OCI-LY3 (cell line): ENCODE measurements around the gene TFAP2A.

Experiments used
- H2AFZ ChIP-seq: fragments of 200-600, 300-600 bp; shearing (Covaris generic); 2 replicates; pipeline ENCODE4 v1.6.0; 2014; ENCODE audit warnings: antibody characterized with exemption, low read depth, low read length
- H3K27ac ChIP-seq: fragments of 200-600, 300-600 bp; sonication (generic); 2 replicates; pipeline ENCODE4 v1.5.1; 2014; ENCODE audit warnings: mild to moderate bottlenecking, low read length, moderate library complexity, mixed read lengths
- H3K27me3 ChIP-seq: fragments of 200-600, 300-600 bp; sonication (generic); 2 replicates; pipeline ENCODE4 v1.6.1; 2014; ENCODE audit warnings: low read depth, low read length, mixed read lengths
- H3K36me3 ChIP-seq: fragments of 200-600, 300-600 bp; sonication (generic); replicated peaks from 2 replicates; pipeline ENCODE3; 2014; ENCODE audit warnings: low read depth, low read length, mixed read lengths
- H3K4me1 ChIP-seq: fragments of 300-600, 200-600 bp; sonication (generic); 2 replicates; pipeline ENCODE4 v1.6.1; 2014; ENCODE audit warnings: low read length, mixed read lengths
- H3K4me2 ChIP-seq: fragments of 200-600, 300-600 bp; sonication (generic); 2 replicates; pipeline ENCODE4 v1.6.1; 2014; ENCODE audit warnings: low read length, mixed read lengths
- H3K4me3 ChIP-seq: fragments of 300-600, 200-600 bp; sonication (generic); 2 replicates; pipeline ENCODE4 v1.5.1; 2014; ENCODE audit warnings: antibody characterized with exemption, mild to moderate bottlenecking, low read length, moderate library complexity
- H3K79me2 ChIP-seq: fragments of 300-600, 200-600 bp; shearing (Covaris generic); 2 replicates; pipeline ENCODE4 v1.6.1; 2014; ENCODE audit warnings: mild to moderate bottlenecking, low read length, mixed read lengths
- H3K9ac ChIP-seq: fragments of 300-600, 200-600 bp; shearing (Covaris generic); 2 replicates; pipeline ENCODE4 v1.6.0; 2014; ENCODE audit warnings: mild to moderate bottlenecking, low read length, moderate library complexity
- H3K9me3 ChIP-seq: fragments of 200-600, 300-600 bp; shearing (Covaris generic); 2 replicates; pipeline ENCODE4 v1.6.1; 2014; ENCODE audit warnings: low read length, mixed read lengths; ENCODE audit not compliant: insufficient read depth
- H4K20me1 ChIP-seq: fragments of 200-600, 300-600 bp; sonication (generic); 2 replicates; pipeline ENCODE4 v1.6.1; 2016; ENCODE audit warnings: low read length, mixed read lengths; ENCODE audit not compliant: insufficient read depth
- CTCF ChIP-seq: fragments of 200-600, 300-600 bp; sonication (generic); IDR thresholded peaks from 2 replicates; pipeline ENCODE4 v1.5.1; 2014; ENCODE audit warnings: antibody characterized with exemption, low read length, low read depth
- EZH2phosphoT487 ChIP-seq: fragments of 200-600 bp; shearing (Covaris generic); IDR thresholded peaks from 2 replicates; pipeline ENCODE4 v1.6.1; 2018; ENCODE audit warnings: antibody characterized with exemption, mixed run types, low read depth

Gene TFAP2A

GRCh38 chr6:10389739-10390494, 25.0 kb downstream of the TFAP2A start:
- Histone ChIP-seq H3K27ac (no peak overlapping the region), H3K4me1 (no peaks in the 10 kb centered on the region), H4K20me1 (no peaks in the 10 kb centered on the region), H3K36me3 (no peaks in the 10 kb centered on the region), H3K27me3 (peaks cover 6% of the 10 kb centered on the region; the same call in 1 of the 2 replicates), H3K9ac (no peak overlapping the region), H2AFZ (no peak overlapping the region), H3K79me2 (no peaks in the 10 kb centered on the region), H3K4me2 (no peak overlapping the region), H3K4me3 (no peak overlapping the region), H3K9me3 (no peaks in the 10 kb centered on the region)
- TF ChIP-seq CTCF (no peak), EZH2phosphoT487 (no peak)

GRCh38 chr6:10386756-10387654, 27.9 kb downstream of the TFAP2A start:
- no peaks in the 10 kb centered on the region for H3K9me3 ChIP-seq
- H3K4me3 ChIP-seq: no peak overlapping the region
- H3K4me1 ChIP-seq: no peaks in the 10 kb centered on the region
- TF ChIP-seq EZH2phosphoT487: no peak
- TF ChIP-seq CTCF: no peak
- no peaks in the 10 kb centered on the region for H4K20me1 ChIP-seq
- H3K4me2 ChIP-seq: no peak overlapping the region
- no peak overlapping the region for H3K27ac ChIP-seq
- H3K36me3 ChIP-seq: no peaks in the 10 kb centered on the region
- no peaks in the 10 kb centered on the region for H3K27me3 ChIP-seq
- H2AFZ ChIP-seq: no peak overlapping the region
- H3K9ac ChIP-seq: no peak overlapping the region
- H3K79me2 ChIP-seq: no peaks in the 10 kb centered on the region

- H4K20me1 ChIP-seq: no peaks in the 10 kb centered on the region
- no peak overlapping the region for H3K4me3 ChIP-seq
- H3K9ac ChIP-seq: no peak overlapping the region
- no peak overlapping the region for H3K27ac ChIP-seq
- no peaks in the 10 kb centered on the region for H3K27me3 ChIP-seq
- no peak overlapping the region for H3K4me2 ChIP-seq
- H3K79me2 ChIP-seq: no peaks in the 10 kb centered on the region
- no peak overlapping the region for H2AFZ ChIP-seq
- TF ChIP-seq EZH2phosphoT487 (no peak), CTCF (no peak)
- no peaks in the 10 kb centered on the region for H3K9me3 ChIP-seq
- H3K4me1 ChIP-seq: no peaks in the 10 kb centered on the region
- no peaks in the 10 kb centered on the region for H3K36me3 ChIP-seq
Measured at GRCh38 chr6:10386220-10386619, 28.7 kb downstream of the TFAP2A start.

GRCh38 chr6:10385524-10386132, 29.2 kb downstream of the TFAP2A start:
- no peak overlapping the region for H3K9ac ChIP-seq
- no peak overlapping the region for H2AFZ ChIP-seq
- no peaks in the 10 kb centered on the region for H3K9me3 ChIP-seq
- H3K79me2 ChIP-seq: no peaks in the 10 kb centered on the region
- TF ChIP-seq EZH2phosphoT487 (no peak), CTCF (no peak)
- no peak overlapping the region for H3K4me3 ChIP-seq
- H3K27ac ChIP-seq: no peak overlapping the region
- H4K20me1 ChIP-seq: no peaks in the 10 kb centered on the region
- H3K27me3 ChIP-seq: no peaks in the 10 kb centered on the region
- H3K36me3 ChIP-seq: no peaks in the 10 kb centered on the region
- no peaks in the 10 kb centered on the region for H3K4me1 ChIP-seq
- H3K4me2 ChIP-seq: no peak overlapping the region
